ENCODE data around the gene TMEM63B. TPM values are rescaled to one million over a fixed set of nuclear protein-coding genes. Genes with fewer than 3 reads are reported as not detected.

TMEM63B gene
- total and polyA plus RNA-seq, 8 donors = 5.5 to 90.6 (median 21.5) TPM

- H3K36me3 ChIP-seq = peaks cover 44 to 100% (median 97%) of the 10 kb centered on the region in 4 donors
- H3K4me3 ChIP-seq = no peak overlapping the region
- no peak overlapping the region for H3K27ac ChIP-seq
- no peak for TF ChIP-seq POLR2AphosphoS5 (IDR thresholded peaks at IDR 0.05)
- no peak for TF ChIP-seq POLR2A (IDR thresholded peaks at IDR 0.05)
- TF ChIP-seq, protein P1, sequence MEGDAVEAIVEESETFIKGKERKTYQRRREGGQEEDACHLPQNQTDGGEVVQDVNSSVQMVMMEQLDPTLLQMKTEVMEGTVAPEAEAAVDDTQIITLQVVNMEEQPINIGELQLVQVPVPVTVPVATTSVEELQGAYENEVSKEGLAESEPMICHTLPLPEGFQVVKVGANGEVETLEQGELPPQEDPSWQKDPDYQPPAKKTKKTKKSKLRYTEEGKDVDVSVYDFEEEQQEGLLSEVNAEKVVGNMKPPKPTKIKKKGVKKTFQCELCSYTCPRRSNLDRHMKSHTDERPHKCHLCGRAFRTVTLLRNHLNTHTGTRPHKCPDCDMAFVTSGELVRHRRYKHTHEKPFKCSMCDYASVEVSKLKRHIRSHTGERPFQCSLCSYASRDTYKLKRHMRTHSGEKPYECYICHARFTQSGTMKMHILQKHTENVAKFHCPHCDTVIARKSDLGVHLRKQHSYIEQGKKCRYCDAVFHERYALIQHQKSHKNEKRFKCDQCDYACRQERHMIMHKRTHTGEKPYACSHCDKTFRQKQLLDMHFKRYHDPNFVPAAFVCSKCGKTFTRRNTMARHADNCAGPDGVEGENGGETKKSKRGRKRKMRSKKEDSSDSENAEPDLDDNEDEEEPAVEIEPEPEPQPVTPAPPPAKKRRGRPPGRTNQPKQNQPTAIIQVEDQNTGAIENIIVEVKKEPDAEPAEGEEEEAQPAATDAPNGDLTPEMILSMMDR (IDR thresholded peaks at IDR 0.05) = no peak
- TF ChIP-seq EP300 (IDR thresholded peaks at IDR 0.05) = no peak
- no peak for DNase-seq
- no peaks in the 10 kb centered on the region for H3K4me1 ChIP-seq
- no peaks in the 10 kb centered on the region for H3K27me3 ChIP-seq
- intact Hi-C loops (cut with DNase I; ENCODE audit: low total_unique reads) = no loop called here
- no peaks in the 10 kb centered on the region for H3K9me3 ChIP-seq
Observed at GRCh38 chr6:44145839-44146238, 18.5 kb downstream of the TMEM63B start.

DNA sequence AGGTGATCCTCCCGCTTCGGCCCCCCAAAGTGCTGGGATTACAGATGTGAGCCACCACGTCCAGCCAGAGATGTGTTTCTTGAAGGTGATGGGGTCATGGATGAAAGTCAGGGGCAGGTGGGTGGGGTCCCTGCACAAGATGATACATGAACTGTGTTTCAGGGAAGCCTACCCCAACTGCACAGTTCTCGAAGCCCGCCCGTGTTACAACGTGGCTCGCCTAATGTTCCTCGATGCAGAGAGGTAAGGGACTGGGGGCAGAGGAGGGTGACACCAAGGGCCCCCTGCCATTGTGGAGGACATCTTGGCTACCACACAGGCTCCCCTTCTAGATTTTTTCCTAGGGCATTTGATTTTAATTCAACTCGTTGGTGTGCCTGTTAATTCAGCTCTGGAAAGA, 19.3 kb downstream of the TMEM63B start:
- intact Hi-C loops (cut with DNase I; ENCODE audit: low total_unique reads) = no loop called here
- WGBS, 5 donors = 88 to 91% (median 90%) methylated on average over 10 of the region's 10 CpGs
- TF ChIP-seq EP300 (IDR thresholded peaks at IDR 0.05) = no peak
- no peak for TF ChIP-seq POLR2A (IDR thresholded peaks at IDR 0.05)
- TF ChIP-seq, protein P1 (IDR thresholded peaks at IDR 0.05) = no peak
- no peak for TF ChIP-seq POLR2AphosphoS5 (IDR thresholded peaks at IDR 0.05)

GRCh38 chr6:44147256-44147655, 19.9 kb downstream of the TMEM63B start:
- Histone ChIP-seq H3K27me3 (no peaks in the 10 kb centered on the region), H3K4me1 (peaks cover 0 to 11% (median 8%) of the 10 kb centered on the region in 4 donors), H3K36me3 (peaks cover 35 to 88% (median 83%) of the 10 kb centered on the region in 4 donors), H3K4me3 (no peak overlapping the region), H3K9me3 (no peaks in the 10 kb centered on the region), H3K27ac (no peak overlapping the region)
- intact Hi-C loops (cut with DNase I; ENCODE audit: low total_unique reads) = no loop called here
- 76 to 94% (median 93%) methylated on average over 7 of the region's 7 CpGs for WGBS, 5 donors
- no peak for DNase-seq
- TF ChIP-seq EP300 (IDR thresholded peaks at IDR 0.05) (no peak), POLR2A (IDR thresholded peaks at IDR 0.05) (no peak), POLR2AphosphoS5 (IDR thresholded peaks at IDR 0.05) (no peak)
- TF ChIP-seq, protein P1 (IDR thresholded peaks at IDR 0.05) = no peak

More for the DNA sequence above, 19.3 kb downstream of the TMEM63B start:
- H3K27ac ChIP-seq = no peak overlapping the region
- H3K27me3 ChIP-seq = no peaks in the 10 kb centered on the region
- H3K36me3 ChIP-seq = peaks cover 36 to 94% (median 89%) of the 10 kb centered on the region in 4 donors
- DNase-seq = no peak
- H3K9me3 ChIP-seq = no peaks in the 10 kb centered on the region
- no peak overlapping the region for H3K4me3 ChIP-seq
- H3K4me1 ChIP-seq = peaks cover 0 to 6% (median 3%) of the 10 kb centered on the region in 4 donors

DNA sequence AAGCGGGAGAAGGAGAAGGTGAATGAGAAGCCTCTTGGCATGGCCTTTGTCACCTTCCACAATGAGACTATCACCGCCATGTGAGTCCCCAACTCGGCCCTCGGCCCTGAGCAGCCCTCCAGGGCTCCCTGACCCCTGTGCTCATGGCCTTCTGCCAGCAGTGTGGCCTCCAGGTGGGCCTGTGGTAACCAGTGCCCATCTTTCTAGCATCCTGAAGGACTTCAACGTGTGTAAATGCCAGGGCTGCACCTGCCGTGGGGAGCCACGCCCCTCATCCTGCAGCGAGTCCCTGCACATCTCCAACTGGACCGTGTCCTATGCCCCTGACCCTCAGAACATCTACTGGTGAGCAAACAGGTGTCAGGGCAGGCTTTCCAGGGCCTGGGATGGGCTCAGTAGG, 21.0 kb downstream of the TMEM63B start:
- peaks cover 0 to 18% (median 11%) of the 10 kb centered on the region in 4 donors for H3K4me1 ChIP-seq
- TF ChIP-seq, protein P1 (IDR thresholded peaks at IDR 0.05) = no peak
- TF ChIP-seq EP300 (IDR thresholded peaks at IDR 0.05) = no peak
- TF ChIP-seq POLR2A (IDR thresholded peaks at IDR 0.05) = no peak
- no peak for TF ChIP-seq POLR2AphosphoS5 (IDR thresholded peaks at IDR 0.05)
- H3K9me3 ChIP-seq = no peaks in the 10 kb centered on the region
- H3K4me3 ChIP-seq = no peak overlapping the region
- H3K27me3 ChIP-seq = no peaks in the 10 kb centered on the region
- peaks cover 35 to 88% (median 80%) of the 10 kb centered on the region in 4 donors for H3K36me3 ChIP-seq
- 68 to 85% (median 82%) methylated on average over 8 to 9 of the region's 9 CpGs for WGBS, 5 donors
- no peak overlapping the region for H3K27ac ChIP-seq
- intact Hi-C loops (cut with DNase I; ENCODE audit: low total_unique reads) = no loop called here
- no peak for DNase-seq
